ENCODE measurements around the gene IFT57. TPM values are rescaled to one million over a fixed set of nuclear protein-coding genes. Genes with fewer than 3 reads are reported as not detected.

IFT57 gene
- total and polyA plus RNA-seq, 10 of the 15 experiments (the other 5 are each of a cell fraction or from before 2014, with no cell fraction given): 1.8 to 25.0 (median 7.5) TPM

GRCh38 chr3:108124337-108125152, 97.7 kb downstream of the IFT57 start (continued):
- TF ChIP-seq MAX (IDR thresholded peaks at IDR 0.05; ENCODE audit: low read depth, low read length): peak; percentile 62; the same call in 1 of the 2 replicates
- TF ChIP-seq CUX1 (IDR thresholded peaks at IDR 0.05; ENCODE audit: insufficient replicate concordance, low read depth, low read length): peak; percentile 93
- TF ChIP-seq ZBTB40 (IDR thresholded peaks at IDR 0.05; ENCODE audit: borderline replicate concordance): no peak; the same call in 1 of the 2 replicates
- 0 out of 2 replicates have a peak, but pooled peaks have one; percentile 37 for TF ChIP-seq ZNF24 (IDR thresholded peaks at IDR 0.05)
- TF ChIP-seq ATF7 (IDR thresholded peaks at IDR 0.05; ENCODE audit: low read depth): peak; percentile 67; the same call in 1 of the 2 replicates
- peak; percentile 95 for TF ChIP-seq PAX5 (IDR thresholded peaks at IDR 0.05; ENCODE audit: borderline replicate concordance, low read depth, low read length)
- peak; percentile 89 for TF ChIP-seq NR2F1 (conservative IDR thresholded peaks at IDR 0.05)
- TF ChIP-seq EZH2 (IDR thresholded peaks at IDR 0.05; ENCODE audit: borderline replicate concordance, control insufficient read depth, low read depth, low read length): no peak
- TF ChIP-seq ZNF207 (IDR thresholded peaks at IDR 0.05; ENCODE audit: borderline replicate concordance): peak; percentile 59; the same call in 1 of the 2 replicates
- TF ChIP-seq FOS (IDR thresholded peaks at IDR 0.05; ENCODE audit: borderline replicate concordance, extremely low read depth, insufficient read length): no peak
- TF ChIP-seq CBFB (IDR thresholded peaks at IDR 0.05; ENCODE audit: low read depth): peak; percentile 77
- no peak for TF ChIP-seq FOXK2 (IDR thresholded peaks at IDR 0.05)
- peak; percentile 99 for TF ChIP-seq ZNF217 (IDR thresholded peaks at IDR 0.05)
- TF ChIP-seq SUZ12 (IDR thresholded peaks at IDR 0.05; ENCODE audit: unreplicated experiment): no peak
- no peak; the same call in 1 of the 2 replicates for TF ChIP-seq MTA3 (IDR thresholded peaks at IDR 0.05; ENCODE audit: borderline replicate concordance, low read length)
- TF ChIP-seq SMC3 (IDR thresholded peaks at IDR 0.05; ENCODE audit: borderline replicate concordance, low read length): no peak
- peak; percentile 21 for TF ChIP-seq SMAD1 (IDR thresholded peaks at IDR 0.05; ENCODE audit: low read depth, partially characterized antibody)
- no peak for TF ChIP-seq JUND (IDR thresholded peaks at IDR 0.05; ENCODE audit: low read depth, low read length)
- 0 out of 4 replicates have a peak, but pooled peaks of 1 of the 2 experiments have one; percentile 83 for TF ChIP-seq CEBPB (IDR thresholded peaks at IDR 0.05; ENCODE audit: borderline replicate concordance in 1 of 2, low read depth in 2 of 2, low read length in 2 of 2)
- TF ChIP-seq SRF (IDR thresholded peaks at IDR 0.05; ENCODE audit: low read depth in 2 of 2, low read length in 2 of 2): peak in 1 of 2 experiments; percentile 63; a peak in 1 of 4 replicates
